HCT116 (cell line): ENCODE data around the gene CD74. TPM values are rescaled to one million over a fixed set of nuclear protein-coding genes. Genes with fewer than 3 reads are reported as not detected.

Source experiments
- ATAC-seq: fragments of 200-7000 bp; cut with Tn5 transposase; 2 replicates; pipeline ENCODE4 v1.9.1; 2020; ENCODE audit warnings: mild to moderate bottlenecking, moderate library complexity
- BruUV-seq: library from RNA; stranded (reverse); fragments of 400-500 nt; replicated peaks from 2 replicates; lab custom pipeline; 2021; lab: Mats Ljungman, UMichigan
- CTCF ChIA-PET: fragments of 300-600 bp; sonication (Branson Sonifier 250); formaldehyde crosslinking; loops from one replicate; lab custom pipeline; 2021; ENCODE audit warnings: antibody characterized with exemption; lab: Charles Lee
- POLR2A ChIA-PET: fragments of 300-600, 350-600 bp; sonication (Branson Sonifier 250); formaldehyde crosslinking; loops from one replicate; lab custom pipeline; 2021; ENCODE audit warnings: antibody characterized with exemption; lab: Charles Lee
- RAD21 ChIA-PET, 2 experiments: fragments of 300-600 bp; sonication (Branson Sonifier 250); formaldehyde crosslinking; loops; one replicate each; lab custom pipeline; 2023; ENCODE audit warnings: low total read pairs in 2 of 2; ENCODE audit not compliant: uncharacterized antibody in 2 of 2, unreplicated experiment in 2 of 2, low non-redundant PET in 1 of 2; lab: Charles Lee
- DNase-seq: peaks from one replicate; pipeline ENCODE4 v3.0.0-alpha.2; 2010; ENCODE audit warnings: low read depth, low spot score
- H2AFZ ChIP-seq: fragments of 200-600 bp; shearing (Covaris generic), sonication (generic); 2 replicates; pipeline ENCODE4 v1.6.1; 2017; ENCODE audit warnings: low read depth, mixed run types, mixed read lengths, antibody characterized with exemption, low read length; ENCODE audit not compliant: poor library complexity, severe bottlenecking
- H3K27ac ChIP-seq: 2 replicates; pipeline ENCODE4 v1.5.1; 2012; ENCODE audit warnings: low read depth, low read length
- H3K27me3 ChIP-seq: fragments of 200-600 bp; sonication (generic); 2 replicates; pipeline ENCODE4 v1.6.1; 2016; ENCODE audit warnings: mixed run types, low read length, mixed read lengths; ENCODE audit not compliant: insufficient read depth
- H3K36me3 ChIP-seq, 2 experiments: fragments of 200-500 bp in 1 of 2; fragments of 200-600 bp in 1 of 2; sonication (Bioruptor generic) in 1 of 2; sonication (generic) in 1 of 2; 2 replicates each; pipeline versions ENCODE4 v1.5.1 to v1.6.1; 2014 to 2016; ENCODE audit warnings: low read length in 2 of 2, inconsistent platforms in 1 of 2, mixed read lengths in 1 of 2, mixed run types in 1 of 2; ENCODE audit not compliant: insufficient read depth in 2 of 2, control insufficient read depth in 1 of 2
- H3K4me1 ChIP-seq, 2 experiments: fragments of 200-600 bp in 1 of 2; sonication (generic) in 1 of 2; 2 replicates each; pipeline versions ENCODE4 v1.5.1 to v1.6.1; 2012 to 2017; ENCODE audit warnings: low read length in 2 of 2, inconsistent platforms in 1 of 2, mild to moderate bottlenecking in 1 of 2, mixed read lengths in 1 of 2, mixed run types in 1 of 2, moderate library complexity in 1 of 2; ENCODE audit not compliant: insufficient read depth in 2 of 2, control insufficient read depth in 1 of 2
- H3K4me2 ChIP-seq: fragments of 200-600 bp; sonication (generic); 2 replicates; pipeline ENCODE4 v1.6.1; 2017; ENCODE audit warnings: mixed run types, low read length, mixed read lengths
- H3K4me3 ChIP-seq, 2 experiments: fragments of 200-600 bp in 1 of 2; sonication (generic) in 1 of 2; replicated peaks in 1 of 2; 2 replicates each; pipeline ENCODE4 v1.5.1; 2011 to 2016; ENCODE audit warnings: low read length in 2 of 2, control low read depth in 1 of 2, low read depth in 1 of 2, mild to moderate bottlenecking in 1 of 2, mixed read lengths in 1 of 2, mixed run types in 1 of 2
- H3K79me2 ChIP-seq: fragments of 200-600 bp; sonication (generic); 2 replicates; pipeline ENCODE4 v1.6.1; 2017; ENCODE audit warnings: mild to moderate bottlenecking, mixed run types, low read length, moderate library complexity, mixed read lengths; ENCODE audit not compliant: insufficient read depth
- H3K9ac ChIP-seq: fragments of 200-600 bp; sonication (generic); 2 replicates; pipeline ENCODE4 v1.6.1; 2016; ENCODE audit warnings: low read length, mixed read lengths
- H3K9me2 ChIP-seq: fragments of 200-600 bp; sonication (generic), shearing (Covaris generic); 2 replicates; pipeline ENCODE4 v1.6.1; 2017; ENCODE audit warnings: mixed run types, mild to moderate bottlenecking, moderate library complexity; ENCODE audit not compliant: insufficient read depth
- H3K9me3 ChIP-seq, 2 experiments: fragments of 200-500 bp in 1 of 2; fragments of 200-600 bp in 1 of 2; sonication (Bioruptor generic) in 1 of 2; sonication (generic) in 1 of 2; 2 replicates each; pipeline ENCODE4 v1.6.1; 2014 to 2017; ENCODE audit warnings: low read length in 2 of 2, mixed read lengths in 2 of 2, inconsistent platforms in 1 of 2, low read depth in 1 of 2, mild to moderate bottlenecking in 1 of 2, mixed run types in 1 of 2, moderate library complexity in 1 of 2; ENCODE audit not compliant: control insufficient read depth in 1 of 2, insufficient read depth in 1 of 2
- H4K20me1 ChIP-seq: fragments of 200-600 bp; sonication (generic), shearing (Covaris generic); 2 replicates; pipeline ENCODE4 v1.6.1; 2017; ENCODE audit warnings: mixed run types, mild to moderate bottlenecking, moderate library complexity; ENCODE audit not compliant: insufficient read depth
- ATF3 ChIP-seq: IDR thresholded peaks from 2 replicates; pipeline ENCODE4 v1.6.1; 2012
- CBX3 ChIP-seq: IDR thresholded peaks from 2 replicates; pipeline ENCODE4 v1.6.1; 2012; ENCODE audit warnings: low read depth
- CEBPB ChIP-seq: IDR thresholded peaks from 2 replicates; pipeline ENCODE4 v1.6.1; 2012; ENCODE audit warnings: low read depth
- EGR1 ChIP-seq: IDR thresholded peaks from 2 replicates; pipeline ENCODE4 v1.6.1; 2012; ENCODE audit warnings: low read depth
- ELF1 ChIP-seq: IDR thresholded peaks from 2 replicates; pipeline ENCODE4 v1.6.1; 2012; ENCODE audit warnings: low read depth, borderline replicate concordance
- EZH2phosphoT487 ChIP-seq: fragments of 200-600 bp; IDR thresholded peaks from 2 replicates; pipeline ENCODE4 v1.6.1; 2018; ENCODE audit warnings: antibody characterized with exemption, borderline replicate concordance
- FOSL1 ChIP-seq: IDR thresholded peaks from 2 replicates; pipeline ENCODE4 v1.6.1; 2012; ENCODE audit warnings: low read depth
- JUND ChIP-seq: IDR thresholded peaks from 2 replicates; pipeline ENCODE4 v1.6.1; 2012
- POLR2AphosphoS5 ChIP-seq: IDR thresholded peaks from 2 replicates; pipeline ENCODE4 v1.6.1; 2011; ENCODE audit warnings: mild to moderate bottlenecking, low read depth, low read length, moderate library complexity
- RAD21 ChIP-seq: IDR thresholded peaks from 2 replicates; pipeline ENCODE4 v1.6.1; 2012; ENCODE audit warnings: low read depth, mild to moderate bottlenecking
- REST ChIP-seq: IDR thresholded peaks from 2 replicates; pipeline ENCODE4 v1.6.1; 2012; ENCODE audit warnings: low read depth
- SIN3A ChIP-seq: IDR thresholded peaks from 2 replicates; pipeline ENCODE4 v1.6.1; 2012; ENCODE audit warnings: low read depth
- SP1 ChIP-seq: IDR thresholded peaks from 2 replicates; pipeline ENCODE4 v1.6.1; 2012; ENCODE audit warnings: low read depth
- TCF7L2 ChIP-seq: IDR thresholded peaks from 2 replicates; pipeline ENCODE4 v1.7.0; 2011; ENCODE audit warnings: borderline replicate concordance, inconsistent platforms; ENCODE audit not compliant: insufficient read depth, insufficient read length; ENCODE audit errors: extremely low read depth
- YY1 ChIP-seq: IDR thresholded peaks from 2 replicates; pipeline ENCODE4 v1.6.1; 2011; ENCODE audit warnings: low read length, low read depth, moderate library complexity, mild to moderate bottlenecking; ENCODE audit not compliant: insufficient replicate concordance; ENCODE audit errors: extremely low read depth
- ZFX ChIP-seq: fragments of 450-650 bp; IDR thresholded peaks from 2 replicates; pipeline ENCODE4 v1.6.1; 2017
- ZNF274 ChIP-seq: fragments of 200-500 bp; sonication (Bioruptor generic); IDR thresholded peaks from 2 replicates; pipeline ENCODE4 v1.6.1; 2014; ENCODE audit warnings: mild to moderate bottlenecking, low read depth, low read length, inconsistent platforms
- intact Hi-C: fragments of 100-400 bp; cut with micrococcal nuclease; formaldehyde crosslinking; loops from 2 replicates; pipeline ENCODE4 v1.10.0; 2022
- total RNA-seq: library from RNA; stranded (reverse); gene quantifications from one replicate; pipeline ENCODE4 v1.2.1, GENCODE V29; 2021; ENCODE audit not compliant: unreplicated experiment
- TF ChIP-seq, protein P1 (sequence below): IDR thresholded peaks from 2 replicates; pipeline ENCODE4 v1.6.1; 2012
- TF ChIP-seq, protein P2 (sequence below), 3 experiments: fragments of 200-600 bp in 1 of 3; sonication (generic) in 1 of 3; IDR thresholded peaks in 2 of 3; conservative IDR thresholded peaks in 1 of 3; 2 replicates each; pipeline ENCODE4 v1.5.1; 2012 to 2017; ENCODE audit warnings: low read depth in 2 of 3, low read length in 2 of 3, antibody characterized with exemption in 1 of 3, borderline replicate concordance in 1 of 3, control low read depth in 1 of 3, mild to moderate bottlenecking in 1 of 3, mixed read lengths in 1 of 3, mixed run types in 1 of 3, moderate library complexity in 1 of 3; ENCODE audit not compliant: insufficient read depth in 1 of 3

CD74 gene
- total RNA-seq, 1 experiment from 2014 or later: 8.9 TPM

DNA sequence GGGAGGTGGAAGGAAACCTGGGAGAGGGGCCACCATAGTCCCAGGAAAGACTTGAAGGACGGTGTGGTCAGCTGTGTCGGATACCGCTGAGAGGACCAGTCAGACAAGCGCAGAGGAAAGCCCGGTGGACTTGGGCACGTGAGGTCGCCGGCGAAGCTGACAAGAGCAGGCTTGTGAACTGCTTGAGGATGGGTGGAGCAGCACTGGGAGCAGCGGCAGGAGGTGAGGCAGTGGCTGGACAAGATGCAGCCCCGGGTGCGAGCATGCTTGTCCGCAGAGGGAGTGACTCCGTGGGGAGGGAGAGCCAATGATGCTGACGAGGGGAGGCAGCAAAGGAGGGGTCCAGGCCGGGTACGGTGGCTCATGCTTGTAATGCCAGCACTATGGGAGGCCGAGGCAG, 18.3 kb upstream of the CD74 start:
- Histone ChIP-seq H2AFZ (no peak overlapping the region), H3K4me1 (peaks cover 4% of the 10 kb centered on the region in 2 experiments; a peak in 3 of 4 replicates), H4K20me1 (no peaks in the 10 kb centered on the region), H3K27me3 (no peaks in the 10 kb centered on the region), H3K9me2 (no peaks in the 10 kb centered on the region), H3K4me3 (no peak overlapping the region), H3K36me3 (no peaks in the 10 kb centered on the region), H3K9me3 (no peaks in the 10 kb centered on the region), H3K79me2 (no peaks in the 10 kb centered on the region), H3K27ac (no peak overlapping the region), H3K4me2 (no peak overlapping the region), H3K9ac (no peak overlapping the region)
- ATAC-seq (no peak), DNase-seq (no peak)
- RAD21 ChIA-PET: no interaction called here
- intact Hi-C loops: loop anchor here (5.0 kb wide), 1 partner anchor 529 kb away; no protein-coding TSS in a partner anchor
- BruUV-seq: no TSS peak
- CTCF ChIA-PET: no interaction called here
- POLR2A ChIA-PET: no interaction called here
- TF ChIP-seq ZNF274: no peak
- no peak for TF ChIP-seq SP1
- no peak for TF ChIP-seq REST
- TF ChIP-seq, protein P1, sequence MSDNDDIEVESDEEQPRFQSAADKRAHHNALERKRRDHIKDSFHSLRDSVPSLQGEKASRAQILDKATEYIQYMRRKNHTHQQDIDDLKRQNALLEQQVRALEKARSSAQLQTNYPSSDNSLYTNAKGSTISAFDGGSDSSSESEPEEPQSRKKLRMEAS: no peak
- TF ChIP-seq, protein P2, sequence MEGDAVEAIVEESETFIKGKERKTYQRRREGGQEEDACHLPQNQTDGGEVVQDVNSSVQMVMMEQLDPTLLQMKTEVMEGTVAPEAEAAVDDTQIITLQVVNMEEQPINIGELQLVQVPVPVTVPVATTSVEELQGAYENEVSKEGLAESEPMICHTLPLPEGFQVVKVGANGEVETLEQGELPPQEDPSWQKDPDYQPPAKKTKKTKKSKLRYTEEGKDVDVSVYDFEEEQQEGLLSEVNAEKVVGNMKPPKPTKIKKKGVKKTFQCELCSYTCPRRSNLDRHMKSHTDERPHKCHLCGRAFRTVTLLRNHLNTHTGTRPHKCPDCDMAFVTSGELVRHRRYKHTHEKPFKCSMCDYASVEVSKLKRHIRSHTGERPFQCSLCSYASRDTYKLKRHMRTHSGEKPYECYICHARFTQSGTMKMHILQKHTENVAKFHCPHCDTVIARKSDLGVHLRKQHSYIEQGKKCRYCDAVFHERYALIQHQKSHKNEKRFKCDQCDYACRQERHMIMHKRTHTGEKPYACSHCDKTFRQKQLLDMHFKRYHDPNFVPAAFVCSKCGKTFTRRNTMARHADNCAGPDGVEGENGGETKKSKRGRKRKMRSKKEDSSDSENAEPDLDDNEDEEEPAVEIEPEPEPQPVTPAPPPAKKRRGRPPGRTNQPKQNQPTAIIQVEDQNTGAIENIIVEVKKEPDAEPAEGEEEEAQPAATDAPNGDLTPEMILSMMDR (IDR thresholded peaks at IDR 0.05 in 2 of 3, conservative IDR thresholded peaks at IDR 0.05 in 1 of 3; ENCODE audit: borderline replicate concordance in 1 of 3, insufficient read depth in 1 of 3, low read depth in 2 of 3, low read length in 2 of 3): no peak
- TF ChIP-seq JUND: no peak
- TF ChIP-seq CEBPB: no peak
- TF ChIP-seq EGR1: no peak
- no peak for TF ChIP-seq ATF3
- no peak for TF ChIP-seq TCF7L2
- TF ChIP-seq RAD21: no peak
- no peak for TF ChIP-seq FOSL1
- no peak for TF ChIP-seq ELF1
- TF ChIP-seq SIN3A: no peak
- TF ChIP-seq EZH2phosphoT487: no peak
- TF ChIP-seq CBX3: no peak
- TF ChIP-seq POLR2AphosphoS5: no peak
- TF ChIP-seq ZFX: no peak
- TF ChIP-seq YY1: no peak
